Duodenal mucosa (tissue), 2 donors: ENCODE data around the gene SSR1.
A peak's percentile ranks its signal among the peaks of the same experiment; 100 is the strongest.

ENCODE experiments used
- H3K27ac ChIP-seq: one replicate; pipeline ENCODE4 v1.7.0; 2013; ENCODE audit warnings: low read depth, low read length
- H3K27me3 ChIP-seq, 2 donors: one replicate each; pipeline ENCODE4 v1.7.0; 2013; ENCODE audit warnings: low read length in 2 of 2, control low read depth in 1 of 2; ENCODE audit not compliant: insufficient read depth in 2 of 2, control insufficient read depth in 1 of 2
- H3K36me3 ChIP-seq, 2 donors: one replicate each; pipeline ENCODE4 v1.7.0; 2013; ENCODE audit warnings: low read length in 2 of 2, control low read depth in 1 of 2; ENCODE audit not compliant: insufficient read depth in 2 of 2, control insufficient read depth in 1 of 2
- H3K4me1 ChIP-seq, 2 donors: one replicate each; pipeline ENCODE4 v1.7.0; 2013; ENCODE audit warnings: low read length in 2 of 2, control low read depth in 1 of 2; ENCODE audit not compliant: insufficient read depth in 2 of 2, control insufficient read depth in 1 of 2
- H3K4me3 ChIP-seq, 2 donors: one replicate each; pipeline ENCODE4 v1.7.0; 2013; ENCODE audit warnings: low read length in 2 of 2, low read depth in 1 of 2
- H3K9ac ChIP-seq, 2 donors: one replicate each; pipeline ENCODE4 v1.7.0; 2013; ENCODE audit warnings: low read length in 2 of 2, low read depth in 1 of 2
- H3K9me3 ChIP-seq, 2 donors: one replicate each; pipeline ENCODE4 v1.7.0; 2013; ENCODE audit warnings: low read length in 2 of 2, control low read depth in 1 of 2; ENCODE audit not compliant: control insufficient read depth in 1 of 2

SSR1 gene

DNA sequence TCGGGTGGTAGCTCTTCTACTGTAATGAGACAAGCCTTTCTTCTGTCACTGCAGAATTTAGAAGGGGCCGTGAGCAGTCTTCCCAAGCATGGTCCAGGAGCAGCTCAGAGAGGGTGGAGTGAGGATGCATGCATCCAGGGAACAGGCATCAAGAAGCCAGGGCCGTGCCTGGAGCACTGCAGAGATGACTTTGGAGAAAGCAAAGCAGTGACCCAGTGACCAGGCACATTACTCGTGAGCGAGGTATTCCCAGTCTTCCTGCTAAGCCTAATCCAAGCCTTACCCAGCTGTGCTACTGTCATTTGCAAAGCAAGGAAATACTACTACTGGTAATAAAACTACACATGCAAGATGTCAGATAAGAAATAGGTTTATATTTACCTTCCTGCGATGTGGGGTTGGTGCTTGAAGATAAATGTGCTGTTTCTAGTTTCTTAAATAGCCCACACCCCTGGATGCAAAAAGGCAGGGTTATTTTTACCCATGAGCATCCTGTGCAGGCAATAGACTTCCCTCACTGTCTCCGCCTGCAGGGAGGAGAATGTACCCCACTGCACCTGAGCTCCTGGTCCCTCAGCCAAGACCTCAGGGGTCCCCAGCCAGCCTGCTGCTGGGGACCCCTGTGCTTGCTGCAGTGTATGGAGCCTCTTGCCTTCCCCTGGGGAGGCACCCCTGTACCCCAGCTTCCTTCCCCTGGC, 62.9 kb downstream of the SSR1 start:
- Histone ChIP-seq H3K27me3 (no peaks in the 10 kb centered on the region), H3K27ac (no peak overlapping the region), H3K4me1 (peaks cover 0 to 3% of the 10 kb centered on the region in 2 donors), H3K9ac (no peak overlapping the region), H3K36me3 (peaks cover 32 to 69% of the 10 kb centered on the region in 2 donors), H3K9me3 (no peaks in the 10 kb centered on the region), H3K4me3 (no peak overlapping the region)

GRCh38 chr6:7249391-7249790, 63.6 kb downstream of the SSR1 start:
- Histone ChIP-seq H3K36me3 (peaks cover 32 to 75% of the 10 kb centered on the region in 2 donors), H3K27ac (no peak overlapping the region)

GRCh38 chr6:7247828-7248227, 65.2 kb downstream of the SSR1 start:
- H3K9me3 ChIP-seq: no peaks in the 10 kb centered on the region
- H3K27me3 ChIP-seq: no peaks in the 10 kb centered on the region
- H3K27ac ChIP-seq: no peak overlapping the region
- H3K36me3 ChIP-seq: peaks cover 32 to 75% of the 10 kb centered on the region in 2 donors
- H3K4me1 ChIP-seq: peaks cover 6 to 8% of the 10 kb centered on the region in 2 donors
- no peak overlapping the region for H3K4me3 ChIP-seq
- H3K9ac ChIP-seq: no peak overlapping the region

More at GRCh38 chr6:7249391-7249790, 63.6 kb downstream of the SSR1 start:
- Histone ChIP-seq H3K4me3 (no peak overlapping the region), H3K9me3 (no peaks in the 10 kb centered on the region), H3K9ac (no peak overlapping the region), H3K27me3 (no peaks in the 10 kb centered on the region), H3K4me1 (no peaks in the 10 kb centered on the region)

- Histone ChIP-seq H3K9me3 (no peaks in the 10 kb centered on the region), H3K27ac (no peak overlapping the region), H3K9ac (no peak overlapping the region), H3K4me1 (peaks cover 13 to 15% of the 10 kb centered on the region in 2 donors), H3K4me3 (no peak overlapping the region), H3K27me3 (no peaks in the 10 kb centered on the region), H3K36me3 (peaks cover 29 to 69% of the 10 kb centered on the region in 2 donors)
Measured at GRCh38 chr6:7247179-7247456, 65.9 kb downstream of the SSR1 start.

- H3K27me3 ChIP-seq: no peaks in the 10 kb centered on the region
- H3K4me1 ChIP-seq: peaks cover 18 to 20% of the 10 kb centered on the region in 2 donors
- H3K36me3 ChIP-seq: peaks cover 29 to 64% of the 10 kb centered on the region in 2 donors
- H3K9ac ChIP-seq: no peak overlapping the region
- no peak overlapping the region for H3K4me3 ChIP-seq
- H3K9me3 ChIP-seq: no peaks in the 10 kb centered on the region
- H3K27ac ChIP-seq: no peak overlapping the region
Measured at GRCh38 chr6:7246401-7247178, 66.4 kb downstream of the SSR1 start.

DNA sequence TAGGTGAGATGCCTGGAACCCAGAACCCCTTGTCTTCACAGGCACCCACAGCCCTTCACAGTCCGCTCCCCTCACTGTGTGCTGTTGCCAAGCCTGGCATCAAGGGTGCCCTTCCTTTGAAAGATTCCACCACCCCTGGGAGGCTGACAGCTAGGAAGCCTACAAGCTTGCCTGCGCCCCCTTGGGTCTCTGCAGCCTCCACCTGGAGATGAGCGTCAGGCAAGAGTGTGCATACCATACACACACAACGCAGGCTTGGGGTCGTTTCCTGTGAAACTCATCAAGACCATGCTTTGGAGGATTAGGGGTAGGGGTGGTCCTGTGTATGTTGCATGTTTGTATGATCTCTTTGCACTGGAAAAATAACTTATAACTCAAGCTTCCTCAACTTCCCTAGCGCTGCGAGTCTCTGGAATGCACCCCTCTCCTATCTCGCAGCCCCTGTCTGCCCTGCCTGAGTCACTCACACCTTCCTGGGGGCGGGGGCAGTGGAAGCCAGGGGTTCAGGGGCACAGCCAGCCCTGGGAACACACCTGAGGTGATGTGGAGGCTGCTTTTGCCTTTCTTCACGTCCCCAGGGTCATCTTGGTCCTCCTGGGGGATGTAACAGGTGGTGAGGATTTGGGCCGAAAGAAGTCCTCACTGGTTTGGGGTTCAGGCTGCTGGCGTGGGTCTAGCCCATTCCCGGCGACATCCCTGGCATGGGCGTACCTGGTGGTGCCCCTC, 67.2 kb downstream of the SSR1 start:
- Histone ChIP-seq H3K36me3 (peaks cover 30 to 62% of the 10 kb centered on the region in 2 donors), H3K9me3 (no peaks in the 10 kb centered on the region), H3K4me3 (no peak overlapping the region), H3K4me1 (peaks cover 26% of the 10 kb centered on the region in 2 donors), H3K27me3 (no peaks in the 10 kb centered on the region), H3K27ac (no peak overlapping the region), H3K9ac (no peak overlapping the region)

DNA sequence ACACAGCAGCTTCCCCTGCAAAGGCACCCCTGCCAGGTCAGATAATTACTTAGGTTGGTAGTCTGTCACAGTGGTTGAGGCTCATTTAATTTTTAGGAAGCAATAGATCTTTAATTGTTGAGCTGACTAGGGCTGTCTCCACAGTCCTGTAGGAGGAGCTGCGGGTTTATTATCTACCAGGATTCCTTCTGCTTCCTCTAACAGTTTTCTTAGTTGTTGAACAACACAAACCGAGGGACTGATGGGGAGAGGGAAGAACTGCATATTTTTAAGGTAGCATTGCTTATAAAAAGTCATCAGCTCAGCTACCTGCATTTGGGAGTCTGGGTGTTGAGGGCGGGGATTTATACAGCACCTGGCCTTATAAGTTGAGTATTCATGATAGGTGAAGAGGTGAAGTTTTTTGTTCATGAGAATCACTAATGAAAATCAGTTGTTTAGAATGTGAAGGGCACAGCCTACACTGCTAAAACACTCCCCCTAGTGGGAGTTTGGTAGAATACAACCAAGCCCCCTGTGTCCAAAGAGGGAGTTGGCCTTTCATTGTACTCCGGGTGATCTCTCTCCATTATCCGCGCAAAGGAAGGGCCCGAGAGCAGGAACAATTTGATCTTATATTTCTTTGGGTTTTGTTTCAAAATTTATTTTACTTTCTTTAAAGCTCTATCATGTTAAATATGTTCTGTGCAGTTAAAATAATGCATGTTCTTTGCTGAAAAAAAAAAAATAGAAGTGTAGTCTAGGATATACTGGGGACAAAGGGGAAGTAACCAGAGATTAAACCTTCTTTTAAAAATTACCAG, 69.6 kb downstream of the SSR1 start:
- peaks cover 36 to 38% of the 10 kb centered on the region in 2 donors for H3K4me1 ChIP-seq
- no peaks in the 10 kb centered on the region for H3K27me3 ChIP-seq
- H3K27ac ChIP-seq: no peak overlapping the region
- no peak overlapping the region for H3K4me3 ChIP-seq
- H3K36me3 ChIP-seq: peaks cover 30 to 57% of the 10 kb centered on the region in 2 donors
- peak overlapping the region in 1 of 2 donors; percentile 41 for H3K9ac ChIP-seq
- H3K9me3 ChIP-seq: no peaks in the 10 kb centered on the region

DNA sequence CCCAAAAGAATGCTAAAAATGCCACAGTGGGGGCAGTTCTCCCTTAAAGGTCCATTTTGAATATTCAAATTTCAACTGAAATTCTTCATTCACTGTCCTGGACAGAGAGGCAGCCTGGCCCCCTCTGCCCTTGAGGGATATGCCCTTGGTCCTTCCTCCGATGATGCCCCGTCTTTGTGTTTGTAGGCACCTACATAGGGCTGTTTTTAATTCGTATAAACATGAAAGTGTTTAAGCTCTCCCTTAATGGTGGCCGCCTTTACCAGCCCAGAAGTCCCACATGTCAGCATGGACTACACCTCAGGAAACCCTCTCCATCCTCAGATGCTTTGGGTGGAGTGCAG, 70.2 kb downstream of the SSR1 start:
- Histone ChIP-seq H3K4me1 (peaks cover 36 to 38% of the 10 kb centered on the region in 2 donors), H3K36me3 (peaks cover 24 to 52% of the 10 kb centered on the region in 2 donors), H3K27me3 (no peaks in the 10 kb centered on the region), H3K4me3 (no peak overlapping the region), H3K27ac (no peak overlapping the region), H3K9me3 (no peaks in the 10 kb centered on the region), H3K9ac (peak overlapping the region in 1 of 2 donors; percentile 41)

DNA sequence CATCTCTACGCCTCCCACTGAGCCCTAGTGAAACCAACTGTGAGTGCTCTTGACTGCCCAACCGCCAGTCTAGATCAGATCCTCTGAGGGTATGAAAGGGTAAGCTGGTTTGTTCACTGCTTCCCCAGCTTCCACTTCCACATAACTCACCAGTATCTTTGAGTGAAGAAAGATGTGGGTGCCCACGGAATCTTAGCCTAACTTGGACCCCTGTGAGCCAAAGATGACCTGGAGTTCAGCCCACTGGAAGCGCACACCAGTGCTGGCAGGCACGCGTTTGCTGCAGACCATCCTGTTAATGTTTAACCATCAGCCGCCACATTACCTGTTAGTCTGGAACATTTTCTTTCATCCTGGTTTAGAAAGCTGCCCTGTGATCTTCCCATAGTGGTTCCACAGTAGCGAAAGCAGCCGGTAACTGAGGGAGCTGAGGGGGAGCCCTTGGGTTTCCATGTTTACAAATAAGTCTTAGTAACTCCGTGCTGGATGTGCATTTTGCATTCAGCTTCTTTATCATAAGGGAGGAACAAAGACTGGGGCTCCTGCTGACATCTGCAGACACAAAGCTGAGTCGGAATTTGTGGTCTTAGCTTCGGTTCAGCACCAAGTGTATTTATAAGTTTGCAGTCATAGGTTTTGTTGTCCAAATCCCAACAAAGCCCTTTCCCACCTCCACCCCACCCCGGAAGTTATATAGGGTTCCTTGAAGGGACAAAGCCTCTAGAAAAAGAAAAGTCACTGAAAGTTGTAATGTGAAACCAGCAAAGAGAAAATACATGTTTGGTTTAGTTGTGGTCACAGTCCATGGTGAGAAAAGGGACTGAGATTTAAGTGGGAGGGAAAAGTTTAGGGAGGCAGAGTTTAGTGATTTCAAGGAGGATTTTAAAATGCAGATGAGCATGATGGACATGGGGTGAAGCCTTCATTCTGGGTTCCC, 71.0 kb downstream of the SSR1 start:
- Histone ChIP-seq H3K27ac (peak overlapping the region; percentile 30), H3K4me3 (peak overlapping the region in 1 of 2 donors; percentile 18), H3K4me1 (peaks cover 36 to 38% of the 10 kb centered on the region in 2 donors), H3K27me3 (no peaks in the 10 kb centered on the region), H3K9me3 (no peaks in the 10 kb centered on the region), H3K9ac (peak overlapping the region in 1 of 2 donors; percentile 44), H3K36me3 (peaks cover 16 to 50% of the 10 kb centered on the region in 2 donors)
